Erythroblast (primary cell): Measurements from ENCODE around the gene TMPRSS2.

Experiments
- GATA1 ChIP-seq: IDR thresholded peaks from 2 replicates; pipeline ENCODE4 v1.6.1; 2011; ENCODE audit warnings: low read depth, mild to moderate bottlenecking, control low read depth, low read length, moderate library complexity
- POLR2A ChIP-seq: IDR thresholded peaks from 2 replicates; pipeline ENCODE4 v1.6.1; 2011; ENCODE audit warnings: mild to moderate bottlenecking, low read length

DNA sequence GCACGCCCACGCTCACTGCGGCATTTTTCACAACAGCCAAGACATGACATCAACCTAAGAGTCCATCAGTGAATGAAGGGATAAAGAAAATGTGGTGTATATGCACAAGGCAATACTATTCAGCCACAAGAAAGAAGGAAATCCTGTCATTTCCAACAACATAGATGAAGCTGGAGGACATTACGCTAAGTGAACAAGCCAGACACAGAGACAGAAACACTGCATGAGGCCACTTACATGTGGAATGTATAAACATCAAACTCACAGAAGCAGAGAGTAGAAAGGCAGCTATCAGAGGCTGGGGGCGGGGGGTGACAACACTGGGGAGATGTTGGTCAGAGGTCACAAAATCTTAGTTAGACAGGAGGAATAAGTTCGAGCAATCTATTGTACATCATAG, 20.9 kb downstream of the TMPRSS2 start:
- TF ChIP-seq POLR2A = no peak
- no peak for TF ChIP-seq GATA1
